Panc1 (cell line): ENCODE data around the gene TBC1D10A. TPM values are rescaled to one million over a fixed set of nuclear protein-coding genes. Genes with fewer than 3 reads are reported as not detected.
A peak's percentile ranks its signal among the peaks of the same experiment; 100 is the strongest.

Source experiments
- ATAC-seq: fragments of 200-7000 bp; cut with Tn5 transposase; 2 replicates; pipeline ENCODE4 v1.9.1; 2020; ENCODE audit warnings: mild to moderate bottlenecking, moderate library complexity
- BruUV-seq: library from RNA; stranded (reverse); fragments of 400-500 nt; replicated peaks from 2 replicates; lab custom pipeline; 2021; lab: Mats Ljungman, UMichigan
- CTCF ChIA-PET: fragments of 300-600 bp; sonication (Branson Sonifier 250); formaldehyde crosslinking; loops from one replicate; lab custom pipeline; 2022; ENCODE audit warnings: antibody characterized with exemption; lab: Charles Lee
- POLR2A ChIA-PET: fragments of 300-600 bp; sonication (Branson Sonifier 250); formaldehyde crosslinking; loops from one replicate; lab custom pipeline; 2022; ENCODE audit warnings: antibody characterized with exemption; lab: Charles Lee
- DNase-seq: peaks from one replicate; pipeline ENCODE4 v3.0.0-alpha.2; 2010; ENCODE audit warnings: low read depth, low spot score
- H3K27ac ChIP-seq: 2 replicates; pipeline ENCODE4 v1.5.1; 2011; ENCODE audit warnings: mild to moderate bottlenecking, low read length, inconsistent platforms
- H3K27me3 ChIP-seq: fragments of 200-500 bp; sonication (Bioruptor generic); 2 replicates; pipeline ENCODE4 v1.6.0; 2014; ENCODE audit warnings: low read length, inconsistent platforms; ENCODE audit not compliant: control insufficient read depth, insufficient read depth
- H3K36me3 ChIP-seq: fragments of 200-500 bp; sonication (Bioruptor generic); 2 replicates; pipeline ENCODE4 v1.5.1; 2014; ENCODE audit warnings: inconsistent platforms, mild to moderate bottlenecking, low read length, moderate library complexity; ENCODE audit not compliant: control insufficient read depth, insufficient read depth
- H3K4me1 ChIP-seq: 2 replicates; pipeline ENCODE4 v1.5.1; 2011; ENCODE audit warnings: inconsistent platforms, mild to moderate bottlenecking, low read length, moderate library complexity; ENCODE audit not compliant: control insufficient read depth, insufficient read depth
- H3K4me3 ChIP-seq, 2 experiments: 2 replicates each; pipeline ENCODE4 v1.5.1; 2011 to 2012; ENCODE audit warnings: low read depth in 2 of 2, low read length in 2 of 2, mild to moderate bottlenecking in 2 of 2, inconsistent platforms in 1 of 2, moderate library complexity in 1 of 2
- H3K9me3 ChIP-seq: fragments of 200-500 bp; sonication (Bioruptor generic); 2 replicates; pipeline ENCODE4 v1.5.1; 2014; ENCODE audit warnings: low read depth, mild to moderate bottlenecking, inconsistent platforms, low read length, moderate library complexity; ENCODE audit not compliant: control insufficient read depth, insufficient read depth
- POLR2AphosphoS5 ChIP-seq: IDR thresholded peaks from 2 replicates; pipeline ENCODE4 v1.6.1; 2012; ENCODE audit warnings: mild to moderate bottlenecking, low read depth, low read length, moderate library complexity
- SIN3A ChIP-seq: IDR thresholded peaks from 2 replicates; pipeline ENCODE4 v1.6.1; 2012; ENCODE audit warnings: low read depth, mild to moderate bottlenecking, low read length, moderate library complexity, borderline replicate concordance; ENCODE audit not compliant: insufficient read depth
- TCF7L2 ChIP-seq: IDR thresholded peaks from 2 replicates; pipeline ENCODE4 v1.6.1; 2011; ENCODE audit warnings: mild to moderate bottlenecking, low read depth, low read length, inconsistent platforms
- in situ Hi-C: cut with HindIII; loops from 2 replicates; pipeline ENCODE4 v1.10.0; 2016; ENCODE audit warnings: low sequenced_read_pairs, low pct_unique_long_range_greater_than_20kb
- intact Hi-C: fragments of 100-400 bp; cut with micrococcal nuclease; formaldehyde crosslinking; loops from one replicate; pipeline ENCODE4 v1.10.0; 2022; ENCODE audit not compliant: unreplicated experiment
- total RNA-seq: library from RNA; stranded (reverse); gene quantifications from one replicate; pipeline ENCODE4 v1.2.1, GENCODE V29; 2021; ENCODE audit not compliant: unreplicated experiment
- TF ChIP-seq, protein P1 (sequence below), 2 experiments: IDR thresholded peaks; 2 replicates each; pipeline ENCODE4 v1.6.1; 2011 to 2012; ENCODE audit warnings: low read depth in 2 of 2, control low read depth in 1 of 2, low read length in 1 of 2, mild to moderate bottlenecking in 1 of 2, moderate library complexity in 1 of 2; ENCODE audit not compliant: insufficient read depth in 1 of 2
- TF ChIP-seq, protein P2 (sequence below): fragments of 450-650 bp; IDR thresholded peaks from 2 replicates; pipeline ENCODE4 v1.5.1; 2017; ENCODE audit warnings: mild to moderate bottlenecking

TBC1D10A gene
- total RNA-seq, 1 experiment from 2014 or later: 14.9 TPM

DNA sequence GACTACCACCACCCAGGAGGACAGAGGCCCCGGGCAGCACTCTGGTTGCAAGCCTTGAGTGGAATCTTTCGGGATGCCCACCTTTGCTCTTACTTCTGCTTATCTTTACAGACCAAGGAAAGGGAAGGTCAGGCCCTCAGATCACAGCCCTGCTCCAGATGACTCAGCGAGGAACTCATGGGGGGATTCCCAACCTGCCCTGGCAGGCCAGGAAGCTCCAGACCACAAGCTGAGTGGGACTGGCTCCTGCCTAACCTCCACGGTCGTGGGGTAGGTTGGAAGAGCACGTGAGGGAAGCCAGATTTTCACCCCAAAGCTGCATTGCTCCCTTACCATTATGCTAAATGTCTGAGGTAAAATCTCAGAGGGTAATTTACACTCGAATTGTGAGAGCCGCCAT lies 11.8 kb downstream of the TBC1D10A start:
- CTCF ChIA-PET: interaction anchor here (0.7 kb wide), 1 partner anchor 50 kb away, joined by 5 read pairs; no protein-coding TSS in a partner anchor
- H3K27me3 ChIP-seq: no peaks in the 10 kb centered on the region
- POLR2A ChIA-PET: no interaction called here
- ATAC-seq (peak; percentile 42; the same call in 1 of the 2 replicates), DNase-seq (no peak)
- no peak overlapping the region for H3K4me3 ChIP-seq
- no peak overlapping the region for H3K27ac ChIP-seq
- intact Hi-C loops: no loop called here
- BruUV-seq: no TSS peak
- no peaks in the 10 kb centered on the region for H3K9me3 ChIP-seq
- in situ Hi-C loops: no loop called here
- TF ChIP-seq, protein P1, sequence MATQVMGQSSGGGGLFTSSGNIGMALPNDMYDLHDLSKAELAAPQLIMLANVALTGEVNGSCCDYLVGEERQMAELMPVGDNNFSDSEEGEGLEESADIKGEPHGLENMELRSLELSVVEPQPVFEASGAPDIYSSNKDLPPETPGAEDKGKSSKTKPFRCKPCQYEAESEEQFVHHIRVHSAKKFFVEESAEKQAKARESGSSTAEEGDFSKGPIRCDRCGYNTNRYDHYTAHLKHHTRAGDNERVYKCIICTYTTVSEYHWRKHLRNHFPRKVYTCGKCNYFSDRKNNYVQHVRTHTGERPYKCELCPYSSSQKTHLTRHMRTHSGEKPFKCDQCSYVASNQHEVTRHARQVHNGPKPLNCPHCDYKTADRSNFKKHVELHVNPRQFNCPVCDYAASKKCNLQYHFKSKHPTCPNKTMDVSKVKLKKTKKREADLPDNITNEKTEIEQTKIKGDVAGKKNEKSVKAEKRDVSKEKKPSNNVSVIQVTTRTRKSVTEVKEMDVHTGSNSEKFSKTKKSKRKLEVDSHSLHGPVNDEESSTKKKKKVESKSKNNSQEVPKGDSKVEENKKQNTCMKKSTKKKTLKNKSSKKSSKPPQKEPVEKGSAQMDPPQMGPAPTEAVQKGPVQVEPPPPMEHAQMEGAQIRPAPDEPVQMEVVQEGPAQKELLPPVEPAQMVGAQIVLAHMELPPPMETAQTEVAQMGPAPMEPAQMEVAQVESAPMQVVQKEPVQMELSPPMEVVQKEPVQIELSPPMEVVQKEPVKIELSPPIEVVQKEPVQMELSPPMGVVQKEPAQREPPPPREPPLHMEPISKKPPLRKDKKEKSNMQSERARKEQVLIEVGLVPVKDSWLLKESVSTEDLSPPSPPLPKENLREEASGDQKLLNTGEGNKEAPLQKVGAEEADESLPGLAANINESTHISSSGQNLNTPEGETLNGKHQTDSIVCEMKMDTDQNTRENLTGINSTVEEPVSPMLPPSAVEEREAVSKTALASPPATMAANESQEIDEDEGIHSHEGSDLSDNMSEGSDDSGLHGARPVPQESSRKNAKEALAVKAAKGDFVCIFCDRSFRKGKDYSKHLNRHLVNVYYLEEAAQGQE (IDR thresholded peaks at IDR 0.05; ENCODE audit: insufficient read depth in 1 of 2, low read depth in 2 of 2, low read length in 1 of 2): no peak
- TF ChIP-seq TCF7L2 (no peak), SIN3A (no peak), POLR2AphosphoS5 (no peak)
- TF ChIP-seq, protein P2, sequence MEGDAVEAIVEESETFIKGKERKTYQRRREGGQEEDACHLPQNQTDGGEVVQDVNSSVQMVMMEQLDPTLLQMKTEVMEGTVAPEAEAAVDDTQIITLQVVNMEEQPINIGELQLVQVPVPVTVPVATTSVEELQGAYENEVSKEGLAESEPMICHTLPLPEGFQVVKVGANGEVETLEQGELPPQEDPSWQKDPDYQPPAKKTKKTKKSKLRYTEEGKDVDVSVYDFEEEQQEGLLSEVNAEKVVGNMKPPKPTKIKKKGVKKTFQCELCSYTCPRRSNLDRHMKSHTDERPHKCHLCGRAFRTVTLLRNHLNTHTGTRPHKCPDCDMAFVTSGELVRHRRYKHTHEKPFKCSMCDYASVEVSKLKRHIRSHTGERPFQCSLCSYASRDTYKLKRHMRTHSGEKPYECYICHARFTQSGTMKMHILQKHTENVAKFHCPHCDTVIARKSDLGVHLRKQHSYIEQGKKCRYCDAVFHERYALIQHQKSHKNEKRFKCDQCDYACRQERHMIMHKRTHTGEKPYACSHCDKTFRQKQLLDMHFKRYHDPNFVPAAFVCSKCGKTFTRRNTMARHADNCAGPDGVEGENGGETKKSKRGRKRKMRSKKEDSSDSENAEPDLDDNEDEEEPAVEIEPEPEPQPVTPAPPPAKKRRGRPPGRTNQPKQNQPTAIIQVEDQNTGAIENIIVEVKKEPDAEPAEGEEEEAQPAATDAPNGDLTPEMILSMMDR: no peak
- no peaks in the 10 kb centered on the region for H3K36me3 ChIP-seq
- peaks cover 40% of the 10 kb centered on the region for H3K4me1 ChIP-seq

DNA sequence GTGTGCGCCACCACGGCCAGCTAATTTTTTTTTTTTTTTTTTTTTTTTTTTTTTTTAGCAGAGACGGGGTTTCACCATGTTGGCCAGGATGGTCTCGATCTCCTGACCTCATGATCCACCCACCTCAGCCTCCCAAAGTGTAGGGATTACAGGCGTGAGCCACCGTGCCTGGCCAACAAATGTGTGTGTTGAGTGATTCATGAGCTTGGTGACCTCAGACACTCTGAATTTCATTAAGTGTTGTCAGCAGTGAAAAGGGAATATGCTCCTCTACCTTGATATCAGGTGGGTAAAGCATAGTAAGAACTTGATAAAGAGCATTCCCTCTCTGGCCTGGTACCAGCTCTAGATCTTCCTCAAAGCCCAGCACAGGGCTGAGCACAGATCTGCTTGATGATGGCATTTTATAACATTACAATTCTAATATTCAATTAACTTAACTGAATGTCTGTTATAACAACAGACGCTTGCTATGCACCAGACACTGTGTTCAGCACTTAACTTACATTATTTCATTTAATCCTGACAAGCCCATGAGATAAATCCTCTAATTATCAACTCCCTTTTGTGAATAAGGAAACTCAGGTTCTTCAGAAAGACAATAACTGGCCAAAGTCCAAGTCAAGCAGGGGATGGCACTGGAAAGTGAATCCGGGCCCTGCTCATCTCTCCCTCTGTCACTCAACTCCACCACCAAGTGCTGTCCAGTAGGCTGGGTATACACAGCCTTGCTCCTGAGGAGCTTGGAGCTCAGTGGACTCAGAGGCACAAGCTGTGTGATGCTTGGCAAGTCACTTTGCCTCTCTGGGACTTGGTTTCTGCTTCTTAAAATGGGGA lies 13.0 kb downstream of the TBC1D10A start:
- Histone ChIP-seq H3K4me3 (no peak overlapping the region), H3K4me1 (peaks cover 40% of the 10 kb centered on the region), H3K27ac (peak overlapping the region; percentile 39; the same call in 1 of the 2 replicates), H3K27me3 (no peaks in the 10 kb centered on the region), H3K9me3 (no peaks in the 10 kb centered on the region), H3K36me3 (no peaks in the 10 kb centered on the region)
- POLR2A ChIA-PET: no interaction called here
- BruUV-seq: no TSS peak
- ATAC-seq: no peak
- in situ Hi-C loops: no loop called here
- TF ChIP-seq POLR2AphosphoS5 (no peak), TCF7L2 (no peak), SIN3A (no peak)
- TF ChIP-seq, protein P1 (IDR thresholded peaks at IDR 0.05; ENCODE audit: insufficient read depth in 1 of 2, low read depth in 2 of 2, low read length in 1 of 2): no peak
- TF ChIP-seq, protein P2: no peak
- no peak for DNase-seq
- intact Hi-C loops: no loop called here
- CTCF ChIA-PET: interaction anchor here (0.6 to 0.7 kb wide), 3 partner anchors 33 to 68 kb away, joined by 4 to 5 read pairs (median 5); no protein-coding TSS in a partner anchor
